IMR-90 (cell line): Measurements from ENCODE around the gene BARX1. TPM values are rescaled to one million over a fixed set of nuclear protein-coding genes. Genes with fewer than 3 reads are reported as not detected.

ENCODE experiments used
- ATAC-seq: fragments of 200-7000 bp; cut with Tn5 transposase; 2 replicates; pipeline ENCODE4 v1.9.1; 2020; ENCODE audit warnings: low read depth, mild to moderate bottlenecking, moderate library complexity
- BruUV-seq: library from RNA; stranded (reverse); fragments of 400-500 nt; replicated peaks from 2 replicates; lab custom pipeline; 2021; lab: Mats Ljungman, UMichigan
- CTCF ChIA-PET: fragments of 300-600 bp; formaldehyde crosslinking; extraction: SDS; loops from one replicate; lab custom pipeline; 2021; ENCODE audit warnings: antibody characterized with exemption; lab: Yijun Ruan, JAX
- POLR2A ChIA-PET: fragments of 300-600 bp; sonication (Branson Sonifier 250); formaldehyde crosslinking; loops from one replicate; lab custom pipeline; 2022; ENCODE audit warnings: antibody characterized with exemption; ENCODE audit not compliant: unreplicated experiment; lab: Charles Lee
- DNase-seq: peaks from one replicate; pipeline ENCODE4 v3.0.0; 2013
- H2AFZ ChIP-seq: replicated peaks from 2 replicates; pipeline ENCODE3; 2013; ENCODE audit warnings: low read length, mild to moderate bottlenecking; ENCODE audit not compliant: poor library complexity
- H2AK5ac ChIP-seq: 2 replicates; pipeline ENCODE4 v1.6.1; 2013; ENCODE audit warnings: low read depth, low read length, inconsistent platforms
- H2AK9ac ChIP-seq: replicated peaks from 2 replicates; pipeline ENCODE3; 2013; ENCODE audit warnings: mild to moderate bottlenecking, low read depth, low read length, moderate library complexity; ENCODE audit not compliant: poor library complexity
- H2BK120ac ChIP-seq: 2 replicates; pipeline ENCODE4 v1.6.1; 2013; ENCODE audit warnings: low read depth, low read length, inconsistent platforms
- H2BK15ac ChIP-seq: 3 replicates; pipeline ENCODE4 v1.6.1; 2013; ENCODE audit warnings: low read depth, low read length, inconsistent platforms
- H2BK20ac ChIP-seq: 2 replicates; pipeline ENCODE4 v1.6.1; 2013; ENCODE audit warnings: low read depth, mild to moderate bottlenecking, inconsistent platforms, low read length, moderate library complexity
- H2BK5ac ChIP-seq: 2 replicates; pipeline ENCODE4 v1.6.1; 2013; ENCODE audit warnings: mild to moderate bottlenecking, low read depth, low read length, inconsistent platforms; ENCODE audit not compliant: poor library complexity, severe bottlenecking
- H3K14ac ChIP-seq: replicated peaks from 2 replicates; pipeline ENCODE4 v1.6.1; 2013; ENCODE audit warnings: low read depth, low read length, inconsistent platforms
- H3K18ac ChIP-seq: 2 replicates; pipeline ENCODE4 v1.6.1; 2013; ENCODE audit warnings: low read depth, low read length, control low read depth
- H3K23ac ChIP-seq: 2 replicates; pipeline ENCODE4 v1.6.1; 2013; ENCODE audit warnings: low read depth, low read length, inconsistent platforms
- H3K27ac ChIP-seq: 2 replicates; pipeline ENCODE4 v1.5.1; 2013; ENCODE audit warnings: mild to moderate bottlenecking, control low read depth, low read length; ENCODE audit not compliant: insufficient read depth
- H3K27me3 ChIP-seq: 2 replicates; pipeline ENCODE4 v1.6.1; 2013; ENCODE audit warnings: low read length; ENCODE audit not compliant: control insufficient read depth, insufficient read depth
- H3K36me3 ChIP-seq: 2 replicates; pipeline ENCODE4 v1.6.1; 2013; ENCODE audit warnings: low read length, mixed read lengths; ENCODE audit not compliant: control insufficient read depth, insufficient read depth
- H3K4ac ChIP-seq: 2 replicates; pipeline ENCODE4 v1.6.1; 2013; ENCODE audit warnings: low read depth, low read length, inconsistent platforms
- H3K4me1 ChIP-seq: 2 replicates; pipeline ENCODE4 v1.6.1; 2013; ENCODE audit warnings: low read length, mixed read lengths; ENCODE audit not compliant: control insufficient read depth, insufficient read depth
- H3K4me2 ChIP-seq: 2 replicates; pipeline ENCODE4 v1.6.1; 2013; ENCODE audit warnings: low read depth, mild to moderate bottlenecking, control low read depth, low read length, moderate library complexity
- H3K4me3 ChIP-seq: 2 replicates; pipeline ENCODE4 v1.5.1; 2013; ENCODE audit warnings: low read depth, mild to moderate bottlenecking, control low read depth, low read length, moderate library complexity; ENCODE audit not compliant: insufficient read depth
- H3K56ac ChIP-seq: 2 replicates; pipeline ENCODE4 v1.6.1; 2013; ENCODE audit warnings: low read length, inconsistent platforms; ENCODE audit not compliant: insufficient read depth; ENCODE audit errors: extremely low read depth
- H3K79me1 ChIP-seq, 2 experiments: 2 replicates each; pipeline ENCODE4 v1.6.1; 2013; ENCODE audit warnings: low read length in 2 of 2, inconsistent platforms in 1 of 2, low read depth in 1 of 2
- H3K9ac ChIP-seq: 2 replicates; pipeline ENCODE4 v1.6.1; 2013; ENCODE audit warnings: low read depth, low read length, control low read depth
- H3K9me1 ChIP-seq: 2 replicates; pipeline ENCODE4 v1.6.1; 2013; ENCODE audit warnings: low read length, inconsistent platforms; ENCODE audit not compliant: insufficient read depth
- H3K9me3 ChIP-seq: 2 replicates; pipeline ENCODE4 v1.6.1; 2013; ENCODE audit warnings: low read length; ENCODE audit not compliant: control insufficient read depth, insufficient read depth
- H4K20me1 ChIP-seq: 2 replicates; pipeline ENCODE4 v1.6.1; 2013; ENCODE audit warnings: low read length, inconsistent platforms; ENCODE audit not compliant: insufficient read depth
- H4K5ac ChIP-seq: 2 replicates; pipeline ENCODE4 v1.6.1; 2013; ENCODE audit warnings: mild to moderate bottlenecking, low read depth, low read length, control low read depth
- H4K8ac ChIP-seq, 2 experiments: 2 replicates each; pipeline ENCODE4 v1.6.1; 2013; ENCODE audit warnings: low read depth in 2 of 2, low read length in 2 of 2, control low read depth in 1 of 2, inconsistent platforms in 1 of 2
- H4K91ac ChIP-seq: 2 replicates; pipeline ENCODE4 v1.6.1; 2013; ENCODE audit warnings: low read depth, low read length, inconsistent platforms; ENCODE audit not compliant: insufficient read depth
- NFE2L2 ChIP-seq: fragments of 150-350 bp; IDR thresholded peaks from 2 replicates; pipeline ENCODE4 v1.6.1; 2016; ENCODE audit warnings: low read depth, mild to moderate bottlenecking, low read length
- USF2 ChIP-seq: fragments of 150-350 bp; IDR thresholded peaks from 2 replicates; pipeline ENCODE4 v1.6.1; 2017; ENCODE audit warnings: mild to moderate bottlenecking, antibody characterized with exemption, low read length, low read depth
- WGBS, 2 experiments: methylation state at CpG; one replicate each; pipeline versions ENCODE4 v1.1.5 to v1.1.7; 2013; ENCODE audit warnings: missing lambda C conversion rate in 2 of 2; ENCODE audit not compliant: insufficient read length in 1 of 2; ENCODE audit errors: extremely low coverage in 2 of 2; 5-methylcytosine and 5-hydroxymethylcytosine counted together
- dilution Hi-C: fragments of 300-500 bp; cut with HindIII; formaldehyde crosslinking; loops from one replicate; pipeline ENCODE4 v1.14.3; 2018; ENCODE audit warnings: low sequenced_read_pairs; ENCODE audit not compliant: unreplicated experiment
- in situ Hi-C: fragments of 300-500 bp; cut with MboI; formaldehyde crosslinking; loops from 3 replicates; pipeline ENCODE4 v1.14.3; 2019; ENCODE audit warnings: low sequenced_read_pairs, inconsistent platforms, mixed read lengths
- intact Hi-C: fragments of 100-400 bp; cut with micrococcal nuclease; formaldehyde crosslinking; loops from 2 replicates; pipeline ENCODE4 v1.10.0; 2022
- polyA plus RNA-seq, 3 experiments: library from polyadenylated mRNA; depleted of rRNA; stranded (reverse); fragments of >200 nt; gene quantifications; 2 replicates each; pipeline ENCODE4 v1.2.3, GENCODE V29; 2012; ENCODE audit warnings: low replicate concordance in 1 of 3
- total RNA-seq: library from RNA; depleted of rRNA; stranded (reverse); fragments of >200 nt; gene quantifications from 2 replicates; pipeline ENCODE4 v1.2.3, GENCODE V29; 2012

Gene BARX1
- total and polyA plus RNA-seq, 2 of the 4 experiments (the other 2 are of a cell fraction) = not detected

GRCh38 chr9:93922535-93922934 lies 32.6 kb downstream of the BARX1 start:
- no peak overlapping the region for H4K8ac ChIP-seq
- H2AK5ac ChIP-seq = no peak overlapping the region
- DNase-seq (no peak), ATAC-seq (no peak)
- no peak overlapping the region for H3K9ac ChIP-seq
- H3K36me3 ChIP-seq = no peaks in the 10 kb centered on the region
- no peak overlapping the region for H4K91ac ChIP-seq
- no peak overlapping the region for H3K4ac ChIP-seq
- H2BK15ac ChIP-seq = no peak overlapping the region
- no peak overlapping the region for H2AFZ ChIP-seq
- H2BK20ac ChIP-seq = no peak overlapping the region
- no peak overlapping the region for H2BK120ac ChIP-seq
- ChIA-PET CTCF (no interaction called here), POLR2A (no interaction called here)
- in situ Hi-C loops = no loop called here
- H2AK9ac ChIP-seq = no peak overlapping the region
- dilution Hi-C loops = no loop called here
- no peaks in the 10 kb centered on the region for H4K20me1 ChIP-seq
- no peak overlapping the region for H3K4me2 ChIP-seq
- BruUV-seq = no TSS peak
- no peak overlapping the region for H3K18ac ChIP-seq
- H3K9me1 ChIP-seq = no peaks in the 10 kb centered on the region
- H3K27me3 ChIP-seq = peaks cover 5% of the 10 kb centered on the region; the same call in 1 of the 2 replicates
- H2BK5ac ChIP-seq = no peak overlapping the region
- TF ChIP-seq USF2 (no peak), NFE2L2 (no peak)
- no peaks in the 10 kb centered on the region for H3K79me1 ChIP-seq
- no peaks in the 10 kb centered on the region for H3K9me3 ChIP-seq
- WGBS, 2 experiments = 0% methylated on average over 1 of the region's 4 CpGs; no CpG with 5 or more reads in 1 of the 2 experiments
- no peak overlapping the region for H3K27ac ChIP-seq
- H3K4me1 ChIP-seq = no peaks in the 10 kb centered on the region
- no peak overlapping the region for H3K4me3 ChIP-seq
- H3K56ac ChIP-seq = no peak overlapping the region
- H3K14ac ChIP-seq = no peak overlapping the region
- H4K5ac ChIP-seq = no peak overlapping the region
- no peak overlapping the region for H3K23ac ChIP-seq
- intact Hi-C loops = no loop called here
